GM15510 (cell line): ENCODE data around the gene LRRFIP1.

ENCODE experiments used
- POLR2A ChIP-seq: IDR thresholded peaks from 3 replicates; pipeline ENCODE4 v1.6.1; 2011; ENCODE audit warnings: borderline replicate concordance; ENCODE audit not compliant: insufficient read length; ENCODE audit errors: extremely low read depth

Gene LRRFIP1

GRCh38 chr2:237732790-237733381, 105.5 kb downstream of the LRRFIP1 start:
- TF ChIP-seq POLR2A: no peak

GRCh38 chr2:237733677-237734300, 106.4 kb downstream of the LRRFIP1 start:
- no peak for TF ChIP-seq POLR2A

GRCh38 chr2:237734905-237735623, 107.7 kb downstream of the LRRFIP1 start:
- no peak for TF ChIP-seq POLR2A

- no peak for TF ChIP-seq POLR2A
These were observed 108.4 kb downstream of the LRRFIP1 start for GRCh38 chr2:237735798-237736197.

GRCh38 chr2:237736783-237737182, 109.4 kb downstream of the LRRFIP1 start:
- no peak for TF ChIP-seq POLR2A

- no peak for TF ChIP-seq POLR2A
These were observed 109.9 kb downstream of the LRRFIP1 start for GRCh38 chr2:237737196-237737865.

GRCh38 chr2:237738255-237738654, 110.9 kb downstream of the LRRFIP1 start:
- TF ChIP-seq POLR2A: no peak

GRCh38 chr2:237739101-237739500, 111.7 kb downstream of the LRRFIP1 start:
- no peak for TF ChIP-seq POLR2A

GRCh38 chr2:237742191-237742590, 114.8 kb downstream of the LRRFIP1 start:
- no peak for TF ChIP-seq POLR2A

- TF ChIP-seq POLR2A: no peak
These were observed 115.2 kb downstream of the LRRFIP1 start for GRCh38 chr2:237742614-237743013.

- TF ChIP-seq POLR2A: no peak
These were observed 115.6 kb downstream of the LRRFIP1 start for GRCh38 chr2:237743024-237743423.

GRCh38 chr2:237743561-237744269, 116.3 kb downstream of the LRRFIP1 start:
- TF ChIP-seq POLR2A: no peak

- TF ChIP-seq POLR2A: no peak
These were observed 116.9 kb downstream of the LRRFIP1 start for GRCh38 chr2:237744270-237744612.

- TF ChIP-seq POLR2A: no peak
These were observed 117.3 kb downstream of the LRRFIP1 start for GRCh38 chr2:237744613-237745249.
